Stimulated activated CD4-positive, alpha-beta T cell treated with anti-CD3 and anti-CD28 coated beads, Interleukin-1b, Interleukin-23, amount 100 ng/mL, for 1 hour (primary cell): ENCODE results near the gene LAMB2.

Experiments
- DNase-seq, 2 donors: peaks; one replicate each; pipeline ENCODE4 v3.0.0-alpha.2; 2020; ENCODE audit warnings: low read depth in 2 of 2

The LAMB2 gene

DNA sequence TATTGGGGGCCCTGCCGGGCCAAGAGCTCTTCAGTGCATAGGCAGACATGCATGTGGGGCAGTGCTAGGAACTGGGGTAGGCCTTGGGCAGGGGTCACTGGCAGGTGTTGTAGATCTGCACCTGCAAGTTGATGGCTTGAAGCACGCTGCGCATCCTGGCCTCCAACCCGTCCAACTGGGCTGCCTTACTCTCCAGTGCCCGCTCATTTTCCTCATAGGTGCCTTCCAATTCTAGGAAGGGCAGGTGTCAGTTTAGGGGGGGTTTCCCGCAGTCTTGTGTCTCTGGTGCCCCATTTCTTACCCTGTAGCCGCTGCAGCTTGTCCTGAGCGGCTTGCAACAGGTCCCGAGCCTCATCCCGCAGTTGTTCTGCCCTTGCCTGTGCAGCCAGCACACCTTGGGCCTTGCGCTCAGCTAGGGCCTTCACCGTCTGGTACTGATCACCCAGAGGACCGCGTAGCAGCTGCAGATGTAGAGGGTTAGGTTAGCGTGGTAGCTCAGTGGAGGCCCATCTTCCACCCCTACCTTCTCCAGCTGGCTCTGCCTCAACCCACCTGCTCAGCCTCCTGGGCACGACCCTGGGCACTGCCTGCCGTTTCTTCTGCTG lies 11.6 kb downstream of the LAMB2 start:
- DNase-seq, result no peak

DNA sequence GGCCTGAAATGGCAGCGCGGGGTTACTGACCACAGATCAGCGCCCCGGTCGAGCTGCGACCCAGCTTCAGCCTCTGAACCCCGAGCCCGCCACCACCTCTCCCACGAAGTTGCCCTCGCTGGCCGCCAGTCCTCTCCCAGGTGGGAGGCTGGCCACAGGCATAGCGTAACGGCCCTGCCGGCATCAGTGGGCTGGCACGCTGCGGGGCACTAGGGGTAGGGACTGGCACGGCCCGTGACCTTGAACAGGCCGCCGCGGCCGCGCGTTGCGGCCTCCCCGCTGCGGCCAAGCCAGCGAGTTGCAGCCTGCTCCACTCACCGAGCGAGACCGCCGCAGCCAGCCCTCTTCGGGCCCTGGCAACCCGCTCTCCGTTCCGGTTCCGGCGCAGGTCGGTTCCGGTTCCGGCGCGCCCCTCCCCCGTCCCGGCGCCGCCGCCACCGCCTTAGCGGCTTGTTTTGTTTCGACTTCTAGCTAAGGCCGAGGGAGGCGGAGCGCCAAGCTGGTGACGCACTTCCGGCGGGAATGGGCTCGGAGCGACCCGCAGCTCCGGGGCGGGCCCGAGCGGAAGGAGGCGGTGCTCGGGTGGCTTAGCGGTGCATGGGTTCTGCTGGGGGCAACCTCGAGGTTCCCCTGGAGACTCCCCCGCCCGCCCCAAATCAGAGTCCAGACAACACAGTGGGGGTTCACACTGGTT lies 12.3 kb downstream of the LAMB2 start, which contains the start of gene USP19:
Gene USP19, minus strand, starts transcription at position 386 of the 694 bp plus-strand sequence. CDS start 1,678 bp downstream, outside the sequence.
- DNase-seq, result peak; percentile 80 to 86

DNA sequence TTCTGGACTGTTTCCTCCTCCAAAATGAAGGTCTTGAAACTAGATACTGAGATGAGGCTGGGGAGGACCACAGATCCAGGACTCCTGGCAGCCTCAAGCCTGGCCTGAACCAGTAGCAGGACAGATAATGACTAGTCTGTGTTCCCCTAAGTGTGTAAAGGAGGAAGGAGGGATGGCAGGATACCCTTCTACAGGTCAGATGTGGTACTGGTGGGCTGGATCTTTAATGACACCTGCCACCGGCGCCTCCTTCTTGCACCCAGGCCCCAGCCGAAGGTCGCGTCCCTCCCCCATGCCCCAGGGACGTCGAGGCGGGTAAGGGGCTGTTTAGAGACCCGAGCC lies 12.8 kb downstream of the LAMB2 start:
- DNase-seq, result no peak

DNA sequence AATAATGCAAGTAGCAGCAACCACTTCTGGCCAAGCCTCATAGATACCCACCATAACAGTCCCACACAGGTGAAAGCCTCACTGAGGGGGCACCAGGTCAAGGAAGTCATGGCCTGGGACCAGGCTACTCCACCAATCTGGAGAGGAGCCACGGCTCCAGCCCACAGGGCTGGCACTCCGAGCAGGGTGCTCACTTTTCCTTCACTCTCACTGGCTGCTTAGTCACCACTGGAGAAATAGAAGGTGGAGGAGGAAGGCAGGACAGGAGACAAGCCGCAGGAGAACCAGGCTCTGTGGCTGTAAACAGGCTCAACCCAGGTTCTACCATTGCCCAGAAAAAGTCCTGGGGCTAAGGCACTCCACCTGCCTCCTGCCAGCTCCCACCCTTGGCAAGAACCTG lies 13.4 kb downstream of the LAMB2 start:
- no peak for DNase-seq

DNA sequence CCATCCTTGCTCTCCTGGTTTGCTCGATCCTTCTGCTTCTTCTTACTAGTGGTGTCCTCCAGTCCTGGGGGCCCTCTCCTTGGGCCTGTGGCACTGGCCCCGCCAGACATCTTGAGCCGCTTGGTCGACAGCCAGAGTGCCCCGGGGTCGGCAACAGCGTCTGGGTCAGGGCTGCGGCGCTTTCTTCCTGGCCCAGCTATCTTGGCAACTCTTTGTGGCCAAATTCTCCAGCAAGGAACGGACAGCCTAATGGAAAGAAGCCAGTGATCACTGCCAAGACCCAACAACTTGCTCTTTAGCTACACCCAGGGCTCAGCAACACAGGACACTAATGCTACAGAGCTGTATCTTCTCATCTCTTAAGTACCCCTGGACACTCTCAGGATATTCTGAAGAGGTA lies 13.8 kb downstream of the LAMB2 start:
- no peak for DNase-seq

DNA sequence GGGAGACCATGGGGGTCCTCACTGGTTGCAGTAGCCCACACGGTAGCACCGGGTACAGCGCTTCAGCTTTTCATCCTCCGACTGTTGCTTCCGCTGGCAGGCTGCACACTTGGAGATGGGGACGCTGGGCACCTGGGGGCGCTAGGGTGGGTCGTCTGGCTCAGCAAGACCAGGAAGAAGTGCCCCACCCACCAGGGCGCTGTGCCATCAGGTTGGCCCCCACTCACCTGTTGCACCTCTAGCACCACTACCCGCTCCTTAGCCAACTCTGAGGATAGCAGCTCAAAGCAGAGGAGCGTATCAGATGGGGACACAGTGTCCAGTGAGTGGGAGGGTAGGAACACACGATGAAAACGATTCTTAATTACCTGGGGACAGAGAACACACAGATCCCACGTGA lies 20.6 kb downstream of the LAMB2 start:
- no peak for DNase-seq

DNA sequence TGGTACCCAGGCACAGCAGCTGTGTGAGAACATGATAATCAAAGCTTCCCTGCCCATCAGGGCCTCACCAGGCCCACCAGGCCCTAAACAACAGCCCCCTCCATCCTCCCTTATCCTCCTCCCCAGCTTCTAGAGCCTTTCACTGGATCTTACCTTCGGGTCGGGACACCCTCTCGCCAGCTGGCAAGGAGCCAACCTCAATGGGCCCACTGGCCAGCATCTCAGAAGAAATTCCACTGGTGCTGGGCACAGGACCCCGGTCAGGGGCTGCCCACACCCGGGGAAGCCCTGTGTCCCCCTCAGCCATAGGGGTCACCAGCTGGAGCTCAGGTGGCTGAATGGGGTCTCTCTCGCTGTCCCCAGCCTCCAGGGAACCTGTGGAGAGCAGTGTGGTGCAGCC lies 21.5 kb downstream of the LAMB2 start:
- no peak for DNase-seq

DNA sequence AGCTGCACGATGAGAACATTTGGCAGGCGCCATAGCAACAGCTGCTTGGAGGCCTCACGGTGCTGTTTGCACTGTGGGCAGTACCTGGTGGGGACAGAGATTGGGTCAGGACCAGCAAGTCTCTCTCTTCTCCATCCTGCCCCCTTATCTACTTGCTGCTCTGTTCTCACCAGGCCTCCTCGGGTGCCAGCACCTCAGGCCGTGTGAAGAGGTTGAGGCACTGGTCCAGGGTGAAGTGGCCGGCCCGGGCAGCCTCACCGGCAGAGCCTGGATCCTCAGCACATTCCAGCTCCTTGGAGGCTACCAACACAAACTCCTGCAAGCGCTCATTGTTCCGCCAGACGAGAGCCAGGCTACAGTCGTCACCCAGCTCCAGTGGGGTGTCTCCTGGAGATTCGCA lies 22.1 kb downstream of the LAMB2 start:
- DNase-seq, result no peak

DNA sequence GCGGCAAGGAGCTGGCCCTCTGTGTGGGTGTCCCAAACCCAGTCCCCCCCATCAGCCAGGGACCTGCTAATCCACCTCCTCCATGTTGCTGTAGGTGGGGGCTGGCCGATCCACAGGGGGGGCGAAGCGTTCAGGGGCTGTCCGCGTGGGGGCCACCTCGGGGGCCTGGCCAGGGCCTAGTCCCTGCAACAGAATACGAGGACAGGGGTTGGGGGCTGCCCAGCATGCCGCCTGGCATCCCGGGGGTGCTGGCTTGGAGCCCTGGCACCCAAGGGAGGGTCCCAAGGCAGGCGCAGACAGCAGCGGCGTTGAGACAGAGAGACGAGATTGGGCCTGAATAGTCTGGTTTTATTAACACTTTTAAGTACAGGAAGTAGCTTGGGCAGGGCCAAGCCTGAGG lies 24.5 kb downstream of the LAMB2 start:
- no peak for DNase-seq

DNA sequence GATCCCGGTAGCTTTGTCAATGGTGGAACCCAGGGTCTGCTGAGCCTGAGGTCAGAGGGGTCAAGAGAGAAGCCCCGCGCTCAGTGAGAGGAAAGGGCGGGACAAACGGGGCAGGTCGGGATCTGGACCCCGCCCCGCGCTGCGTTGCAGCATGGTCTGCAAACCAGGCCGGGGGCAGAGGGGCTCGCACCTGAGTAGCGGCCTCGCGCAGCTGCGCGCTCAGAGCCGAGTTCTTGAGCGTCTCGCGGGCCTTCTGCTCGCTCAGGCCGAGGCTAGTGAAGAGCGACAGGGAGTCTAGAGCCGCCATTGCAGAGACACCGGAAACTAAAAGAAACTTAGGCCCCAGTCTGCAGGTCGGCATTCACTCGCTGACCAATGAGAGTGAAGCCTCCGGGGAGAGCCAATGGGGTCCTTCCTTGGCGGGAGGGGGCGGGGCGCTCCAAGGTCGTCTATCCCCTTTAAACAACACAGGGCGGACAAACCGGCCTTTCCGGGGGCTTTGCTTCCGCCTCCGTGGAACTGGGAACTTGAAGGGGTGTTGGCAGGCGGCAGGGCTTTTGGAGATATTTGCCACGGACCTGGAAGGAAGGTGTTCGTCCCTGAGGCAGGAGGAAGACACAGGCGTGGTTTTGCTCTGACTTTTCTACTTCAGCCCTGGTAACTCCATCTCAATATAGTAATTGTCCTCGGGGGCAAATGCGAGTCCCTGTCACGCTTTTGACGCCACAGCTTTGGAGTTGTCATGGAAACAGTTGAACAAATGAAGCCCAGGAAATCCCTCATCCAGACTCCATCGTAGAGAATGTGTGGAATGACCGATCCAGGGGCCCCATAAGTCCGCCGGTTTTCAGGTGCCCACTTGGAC lies 28.2 kb downstream of the LAMB2 start, which contains the start of gene QARS1:
Gene QARS1, minus strand, starts transcription at position 331 of the 865 bp plus-strand sequence. Its CDS starts 24 bp downstream, at position 307.
- peak; percentile 67 to 78 for DNase-seq

DNA sequence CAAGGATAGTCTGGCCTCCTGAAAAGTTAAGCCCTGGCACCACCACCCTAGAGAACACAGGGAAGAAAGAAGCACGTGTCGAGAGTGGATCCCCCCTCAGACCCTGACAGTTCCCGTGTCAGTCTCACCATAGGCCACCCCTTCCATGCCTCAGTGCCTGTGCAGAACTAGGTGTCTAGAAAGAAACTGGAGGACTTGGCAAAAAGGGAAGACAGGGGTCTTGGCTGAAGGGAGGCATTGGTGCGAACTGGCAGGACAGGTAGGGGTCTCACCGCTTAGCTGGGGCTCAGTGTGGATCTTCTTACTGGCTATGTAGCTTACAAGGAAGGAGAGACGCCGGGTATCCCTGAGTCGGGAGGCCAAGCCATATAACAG lies 28.8 kb downstream of the LAMB2 start:
- no peak for DNase-seq

DNA sequence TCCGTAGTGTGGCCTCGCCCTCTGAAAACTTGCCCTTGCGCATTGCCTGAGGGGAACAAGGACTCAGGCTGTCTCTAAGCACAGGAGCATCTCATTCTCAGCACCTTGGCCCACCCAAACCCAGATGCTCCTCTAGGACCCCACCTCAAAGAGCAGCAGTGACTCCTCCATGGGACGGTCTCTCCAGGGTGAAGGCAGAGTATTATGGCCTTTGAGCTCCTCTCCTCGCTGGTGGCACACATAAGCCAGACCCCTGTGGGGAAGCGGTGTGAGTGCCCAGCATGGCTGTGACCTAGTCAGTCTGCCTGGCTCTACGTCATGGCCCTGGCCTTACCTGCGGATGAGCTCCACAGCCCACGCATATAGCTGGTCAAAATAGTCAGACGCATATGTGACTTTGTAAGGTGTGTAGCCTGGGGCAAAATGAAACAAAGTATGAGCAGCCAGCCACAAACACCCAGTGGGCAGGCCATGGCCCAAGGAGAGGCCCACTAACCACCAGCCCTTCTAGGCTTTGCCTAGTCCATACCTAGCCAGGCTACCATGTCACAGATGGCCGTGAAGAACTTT lies 32.7 kb downstream of the LAMB2 start:
- no peak for DNase-seq

DNA sequence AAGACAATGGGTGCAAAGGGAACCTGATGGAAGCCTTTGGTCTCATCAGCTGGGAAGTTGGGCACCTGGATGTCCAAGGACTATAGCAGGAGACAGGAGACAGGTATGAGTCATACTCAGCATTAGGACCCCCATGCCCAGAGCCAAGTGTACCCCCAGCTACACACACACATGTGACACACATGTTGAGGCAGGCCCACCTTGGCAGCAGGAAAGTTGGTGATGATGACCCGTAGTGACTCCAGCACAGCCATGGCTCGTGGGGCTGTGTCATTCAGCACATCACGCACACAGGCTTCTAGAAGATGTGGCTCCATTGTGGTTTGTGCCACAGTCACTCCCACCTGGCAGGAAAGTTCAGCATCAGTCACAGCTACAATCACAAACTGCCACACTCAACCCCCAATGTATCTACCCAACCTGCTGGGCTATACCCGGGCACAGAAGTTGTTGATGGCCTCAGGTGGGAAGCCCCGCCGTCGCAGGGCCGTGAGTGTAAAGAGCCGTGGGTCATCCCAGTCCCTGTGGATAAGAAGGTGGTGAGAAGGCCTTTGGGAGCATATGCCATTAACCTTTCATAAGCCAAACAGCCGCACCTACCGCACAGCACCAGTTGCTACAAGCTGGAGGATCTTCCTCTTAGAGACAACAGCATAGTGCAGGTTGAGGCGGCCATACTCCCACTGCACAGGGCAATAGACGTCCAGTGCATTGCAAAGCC lies 33.8 kb downstream of the LAMB2 start:
- no peak for DNase-seq

DNA sequence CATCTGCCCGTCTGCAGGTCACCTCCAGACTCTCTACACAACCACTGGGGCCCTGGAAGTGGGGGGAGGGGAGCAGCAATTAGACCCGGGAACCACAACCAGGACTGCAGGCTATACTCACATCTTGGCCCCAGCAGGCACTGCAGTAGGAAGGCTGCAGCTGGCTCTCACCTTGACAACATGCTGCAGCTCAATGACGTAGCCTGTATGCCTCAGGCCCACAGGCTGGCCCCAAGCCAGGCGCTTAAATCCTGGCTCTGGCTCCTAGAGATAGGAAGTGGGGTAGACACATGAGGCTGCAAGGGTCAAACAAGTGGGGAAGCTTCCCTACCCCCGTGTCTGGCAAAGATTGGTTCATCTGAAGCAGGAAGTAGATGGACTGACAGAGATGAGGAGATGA lies 34.4 kb downstream of the LAMB2 start:
- no peak for DNase-seq

DNA sequence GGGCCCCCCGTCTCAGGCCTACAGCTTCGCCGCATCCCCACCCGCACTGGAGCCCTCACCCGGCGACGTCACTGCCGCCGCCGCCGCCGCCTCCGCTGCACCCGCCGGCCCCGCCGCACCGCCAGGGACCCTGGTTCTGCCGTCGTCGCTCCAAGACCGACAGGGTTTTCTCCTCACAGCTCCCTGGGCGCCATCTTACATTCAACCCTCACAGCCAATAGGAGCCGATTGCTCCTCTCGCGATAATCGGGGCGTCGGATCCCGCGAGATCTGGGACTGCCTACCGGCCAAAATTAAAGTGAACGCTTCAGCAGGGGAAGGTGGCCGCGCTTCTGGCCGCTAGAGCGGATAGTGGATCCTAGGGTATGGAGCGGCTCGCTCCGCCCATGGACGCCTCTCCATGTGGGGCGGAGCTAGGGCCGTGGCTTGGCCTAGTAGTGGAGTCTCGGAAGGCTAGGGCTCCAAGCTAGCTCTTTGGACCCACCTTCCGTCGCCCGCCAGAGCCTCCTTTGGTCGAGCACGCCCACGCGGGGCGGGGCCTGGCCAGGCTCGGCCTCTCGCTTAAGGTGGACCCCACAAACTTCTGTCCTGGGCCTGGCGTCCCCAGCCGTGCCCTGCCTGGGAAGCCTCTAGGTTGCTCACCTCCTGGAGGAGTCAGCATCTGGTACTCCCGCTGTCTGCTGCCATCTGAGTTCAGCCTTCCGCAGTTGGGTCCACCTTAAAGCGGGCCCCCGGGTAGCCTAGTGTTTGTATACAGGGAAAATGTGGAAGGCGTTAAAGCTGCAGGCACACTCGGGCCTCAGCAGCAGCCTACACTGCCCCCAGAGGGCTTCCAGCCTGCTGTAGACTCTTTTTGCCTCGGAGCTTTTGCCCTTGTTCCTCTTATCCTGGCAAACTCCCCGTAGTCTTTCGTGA lies 38.7 kb downstream of the LAMB2 start, which contains the start of gene QRICH1:
Gene QRICH1, minus strand, starts transcription at position 219 of the 915 bp plus-strand sequence. CDS start 17,054 bp downstream, outside the sequence.
- DNase-seq, result peak; percentile 88 to 91

DNA sequence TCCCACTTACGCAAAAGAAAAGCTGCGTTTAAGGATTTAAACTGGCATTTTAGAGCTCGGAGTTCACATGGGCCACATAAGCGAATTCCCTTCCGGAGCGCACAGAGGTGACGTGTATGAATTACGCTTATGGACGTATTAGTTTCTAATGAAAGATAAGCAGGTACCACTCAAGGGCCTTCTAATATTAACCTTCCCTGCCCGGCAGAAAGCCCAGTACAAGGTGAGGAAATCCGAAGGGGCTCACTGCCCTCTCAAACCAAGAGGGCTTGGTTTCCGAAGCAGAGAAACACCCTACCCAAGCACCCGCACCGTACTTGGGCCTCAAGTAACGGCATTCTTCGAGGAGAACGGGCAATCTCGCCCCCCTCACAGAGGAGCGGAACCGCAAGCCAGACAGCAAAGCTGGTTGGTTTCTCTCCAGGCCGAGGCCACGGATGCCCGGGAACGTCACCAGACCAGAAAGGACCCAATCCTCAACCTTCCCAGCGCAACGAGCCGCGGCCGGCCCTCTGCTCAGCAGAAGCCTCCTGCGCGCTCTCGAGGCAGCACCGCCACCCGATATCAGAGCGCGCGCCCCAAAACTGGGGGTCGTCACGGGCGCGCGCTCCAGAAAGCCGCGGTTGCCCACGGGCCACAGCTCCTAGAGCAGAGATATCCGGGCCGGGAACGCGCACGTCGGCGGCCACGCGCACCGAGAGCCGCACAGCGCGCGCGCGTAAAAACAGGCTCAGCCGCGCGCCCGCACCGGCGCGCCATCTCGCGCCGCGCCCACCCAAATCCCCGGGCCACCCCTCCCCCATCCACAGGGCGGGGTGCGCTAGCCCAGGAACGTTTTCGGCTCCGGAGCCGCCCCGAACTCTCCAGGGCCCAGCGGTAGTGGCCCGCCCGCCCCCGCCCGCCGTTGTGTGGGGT lies 39.7 kb downstream of the LAMB2 start:
- DNase-seq, result peak; percentile 35 to 62

DNA sequence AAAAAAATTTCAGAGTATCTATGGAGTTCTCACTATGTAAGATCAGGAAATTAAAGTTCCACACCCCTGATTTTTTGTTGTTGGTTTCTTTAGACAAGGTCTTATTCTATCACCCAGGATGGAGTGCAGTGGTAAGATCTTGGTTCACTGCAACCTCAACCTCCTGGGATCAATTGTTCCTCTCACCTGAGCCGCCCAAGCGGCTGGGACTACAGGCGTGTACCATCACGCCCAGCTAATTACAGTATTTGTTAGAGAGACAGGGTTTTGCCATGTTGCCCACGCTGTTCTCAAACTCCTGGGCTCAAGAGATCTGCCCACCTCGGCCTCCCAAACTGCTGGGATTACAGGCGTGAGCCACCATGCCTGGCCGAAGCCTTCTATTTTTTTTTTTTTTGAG lies 51.4 kb downstream of the LAMB2 start:
- no peak for DNase-seq

DNA sequence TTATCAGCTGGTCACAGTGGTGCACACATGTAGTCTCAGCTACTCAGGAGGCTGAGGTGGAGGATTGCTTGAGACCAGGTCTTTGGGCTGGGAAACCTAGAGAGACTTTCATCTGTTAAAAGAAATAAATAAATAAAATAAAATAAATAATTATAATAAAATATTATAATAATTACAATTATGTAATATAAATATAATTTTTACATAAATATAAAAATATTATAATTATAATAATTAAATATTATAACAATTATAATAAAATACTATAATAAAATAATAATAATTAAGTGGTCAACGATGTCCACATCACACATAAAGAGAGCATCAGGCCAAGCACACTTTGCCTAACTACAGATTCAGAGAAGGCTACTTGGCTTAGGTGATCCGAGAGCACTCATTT lies 53.6 kb downstream of the LAMB2 start:
- DNase-seq, result no peak

DNA sequence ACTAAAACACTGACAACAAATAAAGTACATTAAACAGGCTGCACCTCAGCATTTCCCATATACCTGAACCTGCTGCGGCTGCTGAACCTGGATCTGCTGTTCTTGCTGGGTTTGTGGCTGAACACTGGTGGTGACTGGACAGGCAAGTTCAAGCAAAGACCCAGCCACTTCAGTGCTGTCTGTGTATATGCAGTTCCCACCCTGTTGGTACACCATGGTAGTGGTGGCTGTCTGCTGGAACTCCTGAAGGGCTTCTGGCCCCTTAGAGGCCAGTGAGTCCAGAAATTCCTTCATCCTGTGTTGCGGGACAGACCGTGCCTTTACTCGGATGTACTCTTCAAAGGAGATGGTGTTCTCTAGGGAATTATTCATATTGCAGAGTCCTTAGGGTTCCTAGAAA lies 56.2 kb downstream of the LAMB2 start:
- no peak for DNase-seq
